HUES48 (cell line): ENCODE results near the gene ARID4B.

Experiments
- H3K27ac ChIP-seq: one replicate; pipeline ENCODE4 v1.7.0; 2013; ENCODE audit warnings: low read depth, low read length, inconsistent platforms
- H3K27me3 ChIP-seq: 2 replicates; pipeline ENCODE4 v1.6.1; 2013; ENCODE audit warnings: mild to moderate bottlenecking, low read length; ENCODE audit not compliant: control insufficient read depth, insufficient read depth
- H3K36me3 ChIP-seq: 2 replicates; pipeline ENCODE4 v1.6.1; 2013; ENCODE audit warnings: low read length; ENCODE audit not compliant: control insufficient read depth, insufficient read depth
- H3K4me1 ChIP-seq: 2 replicates; pipeline ENCODE4 v1.6.1; 2013; ENCODE audit warnings: mild to moderate bottlenecking, low read length; ENCODE audit not compliant: control insufficient read depth, insufficient read depth
- H3K4me3 ChIP-seq: 2 replicates; pipeline ENCODE4 v1.5.1; 2013; ENCODE audit warnings: mild to moderate bottlenecking, low read depth, low read length
- H3K9ac ChIP-seq: 2 replicates; pipeline ENCODE4 v1.6.1; 2013; ENCODE audit warnings: mild to moderate bottlenecking, low read depth, low read length, moderate library complexity
- H3K9me3 ChIP-seq: 2 replicates; pipeline ENCODE4 v1.6.1; 2013; ENCODE audit warnings: low read length; ENCODE audit not compliant: control insufficient read depth, insufficient read depth

ARID4B gene

DNA sequence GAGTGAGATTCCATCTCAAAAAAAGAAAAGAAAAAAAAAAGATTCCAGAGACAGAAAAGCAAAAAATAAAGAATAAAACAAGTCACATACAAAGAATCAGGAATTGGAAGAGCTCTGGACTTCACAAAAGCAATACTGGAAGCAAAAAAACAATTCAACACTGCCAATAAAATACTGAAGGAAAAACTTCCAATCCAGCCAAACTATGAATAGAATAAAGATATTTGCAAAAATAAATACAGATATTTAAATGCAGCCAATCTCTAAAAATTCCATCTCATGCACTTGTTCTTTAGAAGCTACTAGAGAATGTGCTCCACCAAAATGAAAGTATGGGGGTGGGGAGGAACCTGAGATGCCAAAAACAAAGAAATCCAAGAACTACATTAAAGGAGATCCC, 137.5 kb downstream of the ARID4B start:
- no peak overlapping the region for H3K27ac ChIP-seq
- no peaks in the 10 kb centered on the region for H3K9me3 ChIP-seq
- peaks cover 57% of the 10 kb centered on the region for H3K36me3 ChIP-seq
- no peaks in the 10 kb centered on the region for H3K27me3 ChIP-seq
- no peak overlapping the region for H3K4me3 ChIP-seq
- H3K4me1 ChIP-seq: no peaks in the 10 kb centered on the region
- H3K9ac ChIP-seq: no peak overlapping the region

DNA sequence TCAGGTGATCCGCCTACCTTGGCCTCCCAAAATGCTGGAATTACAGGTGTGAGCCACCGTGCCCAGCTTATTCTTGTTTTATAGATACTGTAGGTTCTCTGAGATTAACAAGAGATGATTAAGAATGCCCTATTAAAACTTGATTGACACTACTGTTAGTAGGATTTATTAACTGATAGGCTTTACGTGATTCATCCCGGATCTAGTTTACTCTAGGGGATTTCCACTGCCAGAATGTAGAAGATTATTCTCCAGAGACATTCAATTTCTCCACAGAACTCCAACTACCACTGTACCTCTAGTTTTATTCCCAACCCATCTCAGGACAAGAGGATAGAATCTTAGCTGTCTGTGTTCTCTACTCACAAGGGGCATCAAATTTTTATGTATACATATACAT, 140.7 kb downstream of the ARID4B start:
- Histone ChIP-seq H3K9ac (no peak overlapping the region), H3K27me3 (no peaks in the 10 kb centered on the region), H3K27ac (no peak overlapping the region), H3K4me3 (no peak overlapping the region), H3K4me1 (no peaks in the 10 kb centered on the region), H3K36me3 (peaks cover 39% of the 10 kb centered on the region), H3K9me3 (no peaks in the 10 kb centered on the region)

DNA sequence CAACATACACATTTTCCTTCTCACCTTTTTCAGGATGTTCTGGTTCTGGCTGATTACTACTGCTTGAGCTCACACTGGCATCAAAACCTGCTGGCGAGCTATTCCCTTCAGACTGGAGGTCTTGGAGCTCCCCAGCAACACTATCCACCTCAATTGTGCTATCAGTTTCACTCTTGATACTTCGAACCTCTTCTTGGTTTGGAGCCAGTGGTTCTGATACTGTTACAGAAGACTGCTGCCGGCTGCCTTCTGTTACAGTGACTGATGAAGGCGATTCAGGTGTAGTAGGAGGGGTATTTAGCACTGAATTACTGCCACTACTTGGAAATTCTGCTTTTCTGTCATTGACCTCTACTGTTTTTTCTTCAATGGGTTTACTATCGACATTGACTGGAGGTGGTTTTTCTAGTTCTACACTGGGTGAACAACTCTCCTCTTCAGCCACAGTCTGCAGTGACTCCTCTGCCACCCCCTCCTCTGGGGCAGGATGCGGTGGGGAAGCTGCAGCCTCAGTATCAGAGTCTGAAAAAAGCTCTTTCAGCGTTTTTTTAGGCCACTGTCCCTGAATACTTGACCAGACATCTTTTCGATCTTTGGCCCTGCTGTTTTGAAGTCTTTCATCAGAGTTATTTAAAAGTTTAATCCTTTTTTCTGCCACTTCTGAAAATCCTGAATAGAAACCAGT, 146.3 kb downstream of the ARID4B start:
- Histone ChIP-seq H3K27ac (no peak overlapping the region), H3K27me3 (no peaks in the 10 kb centered on the region), H3K4me3 (no peak overlapping the region), H3K9ac (no peak overlapping the region), H3K9me3 (no peaks in the 10 kb centered on the region), H3K36me3 (peaks cover 56% of the 10 kb centered on the region), H3K4me1 (no peaks in the 10 kb centered on the region)

DNA sequence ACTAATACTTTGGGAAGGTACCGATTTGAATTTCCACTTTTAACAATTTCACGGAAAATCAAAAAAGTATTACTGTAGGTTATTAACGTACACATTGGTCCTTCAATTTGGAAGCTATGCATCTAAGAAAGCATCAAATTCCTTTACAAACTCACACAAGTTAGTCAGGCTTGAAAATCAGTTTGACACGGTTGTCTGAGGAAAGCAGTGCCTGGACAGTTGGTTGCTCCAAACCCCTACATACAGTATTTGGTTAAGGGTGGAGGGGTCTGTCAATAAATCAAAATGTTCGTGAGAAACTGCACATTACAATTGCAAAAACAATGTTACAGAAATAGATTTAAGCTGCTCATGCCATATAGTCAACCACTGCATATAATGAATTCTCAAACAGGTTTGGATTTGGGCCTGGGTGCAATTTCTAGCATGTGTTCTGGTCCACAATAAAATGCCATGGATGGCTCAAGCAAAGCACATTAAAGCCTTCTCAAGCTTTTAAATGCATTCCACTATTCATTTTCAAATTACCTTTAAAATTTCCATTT, 147.0 kb downstream of the ARID4B start:
- Histone ChIP-seq H3K9me3 (no peaks in the 10 kb centered on the region), H3K4me3 (no peak overlapping the region), H3K4me1 (no peaks in the 10 kb centered on the region), H3K27ac (no peak overlapping the region), H3K27me3 (no peaks in the 10 kb centered on the region), H3K36me3 (peaks cover 63% of the 10 kb centered on the region), H3K9ac (no peak overlapping the region)

DNA sequence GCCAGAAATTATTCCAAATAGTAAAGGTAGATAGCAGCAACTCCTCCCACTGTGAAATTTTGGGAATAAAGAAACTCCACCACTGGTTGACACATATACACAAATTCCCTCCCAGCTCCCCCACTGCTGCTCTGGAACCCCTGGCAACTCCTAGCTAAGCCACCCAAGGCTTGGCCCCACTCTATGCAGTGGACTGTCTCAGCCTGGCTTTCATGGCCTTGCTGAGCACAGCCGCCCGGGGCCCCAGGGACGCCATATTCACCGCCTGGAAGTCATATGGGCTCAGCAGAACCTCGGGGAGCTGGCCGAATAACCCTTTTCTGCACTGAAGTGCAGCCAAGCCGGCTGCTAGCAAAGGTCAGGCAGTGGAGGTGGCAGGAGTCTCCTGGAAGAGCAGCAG, 151.5 kb downstream of the ARID4B start:
- Histone ChIP-seq H3K4me1 (no peaks in the 10 kb centered on the region), H3K36me3 (peaks cover 82% of the 10 kb centered on the region), H3K9me3 (no peaks in the 10 kb centered on the region), H3K27me3 (no peaks in the 10 kb centered on the region), H3K4me3 (no peak overlapping the region), H3K27ac (no peak overlapping the region), H3K9ac (no peak overlapping the region)

DNA sequence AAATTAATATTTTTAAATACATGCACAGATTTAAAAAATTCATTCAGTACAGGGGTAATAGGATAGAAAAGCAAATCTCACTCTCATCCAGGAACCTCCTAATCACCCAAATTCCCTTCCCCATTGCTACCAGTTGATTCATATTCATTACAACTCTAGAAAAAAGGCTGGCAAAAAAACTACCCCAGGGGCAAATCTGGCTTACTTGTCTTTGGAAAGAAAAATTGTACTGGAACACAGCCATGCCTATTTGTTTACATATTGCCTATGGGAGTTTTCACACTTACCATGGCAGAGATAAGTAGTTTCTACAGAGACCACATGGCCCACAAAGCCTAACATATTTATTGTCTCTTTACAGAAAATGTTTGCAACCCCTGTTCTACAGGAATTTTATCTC, 158.0 kb downstream of the ARID4B start:
- H3K4me1 ChIP-seq: no peaks in the 10 kb centered on the region
- no peak overlapping the region for H3K4me3 ChIP-seq
- H3K9ac ChIP-seq: no peak overlapping the region
- H3K27ac ChIP-seq: no peak overlapping the region
- no peaks in the 10 kb centered on the region for H3K9me3 ChIP-seq
- no peaks in the 10 kb centered on the region for H3K27me3 ChIP-seq
- peaks cover 62% of the 10 kb centered on the region for H3K36me3 ChIP-seq

DNA sequence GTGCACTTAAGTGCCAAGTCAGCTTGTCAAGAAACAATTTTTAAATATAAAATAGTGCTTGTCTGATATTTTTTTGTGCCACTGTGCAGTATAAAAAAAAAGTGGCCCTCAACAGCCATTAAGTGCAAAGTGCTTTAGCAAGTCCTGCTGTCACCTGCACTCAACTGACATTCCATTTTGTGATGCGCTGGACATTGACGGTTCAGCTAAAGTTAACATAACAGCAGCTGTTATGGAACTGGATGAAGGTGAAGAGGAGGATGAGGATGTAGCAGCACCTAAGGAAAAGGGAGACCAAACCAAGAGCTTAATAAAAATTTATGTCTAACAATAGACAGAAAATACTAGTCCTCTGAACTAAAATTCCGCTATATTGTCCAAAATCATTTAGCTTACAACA, 159.6 kb downstream of the ARID4B start:
- Histone ChIP-seq H3K36me3 (peaks cover 47% of the 10 kb centered on the region), H3K27me3 (no peaks in the 10 kb centered on the region), H3K27ac (no peak overlapping the region), H3K9me3 (no peaks in the 10 kb centered on the region), H3K9ac (no peak overlapping the region), H3K4me1 (no peaks in the 10 kb centered on the region), H3K4me3 (no peak overlapping the region)

DNA sequence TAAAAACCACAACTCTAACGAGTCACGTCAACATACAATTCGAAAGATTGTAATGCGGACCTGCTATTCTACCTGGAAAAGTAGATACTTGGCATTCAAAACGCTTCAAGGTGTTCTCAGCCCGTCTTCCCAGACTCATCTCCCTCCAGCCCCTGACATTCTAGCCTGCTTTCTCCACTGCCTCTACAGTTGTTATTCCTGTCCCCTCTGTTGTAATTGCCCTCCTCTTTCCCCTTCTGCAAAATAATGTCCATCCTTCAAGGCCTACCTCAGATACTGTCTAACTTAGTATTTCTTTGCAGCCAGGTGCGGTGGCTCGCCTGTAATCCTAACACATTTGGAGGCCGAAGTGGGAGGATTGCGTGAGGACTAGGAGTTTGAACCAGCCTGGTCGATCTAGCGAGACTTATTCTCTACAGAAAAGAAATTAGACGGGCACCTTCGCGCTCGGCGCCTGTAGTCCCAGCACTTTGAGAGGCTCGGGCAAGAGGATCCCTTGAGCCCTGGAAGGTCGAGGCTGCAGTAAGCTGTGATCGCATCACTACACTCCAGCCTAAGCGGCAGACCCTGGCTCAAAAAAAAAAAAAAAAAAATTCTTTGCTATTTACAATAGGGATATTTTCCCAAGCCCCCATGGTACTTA, 166.2 kb downstream of the ARID4B start:
- Histone ChIP-seq H3K4me3 (peak overlapping the region; percentile 91), H3K36me3 (peaks cover 29% of the 10 kb centered on the region), H3K27ac (peak overlapping the region; percentile 92), H3K9ac (peak overlapping the region; percentile 85), H3K4me1 (0 out of 2 replicates have a peak, but pooled peaks cover 5% of the 10 kb centered on the region), H3K9me3 (no peaks in the 10 kb centered on the region), H3K27me3 (no peaks in the 10 kb centered on the region)

DNA sequence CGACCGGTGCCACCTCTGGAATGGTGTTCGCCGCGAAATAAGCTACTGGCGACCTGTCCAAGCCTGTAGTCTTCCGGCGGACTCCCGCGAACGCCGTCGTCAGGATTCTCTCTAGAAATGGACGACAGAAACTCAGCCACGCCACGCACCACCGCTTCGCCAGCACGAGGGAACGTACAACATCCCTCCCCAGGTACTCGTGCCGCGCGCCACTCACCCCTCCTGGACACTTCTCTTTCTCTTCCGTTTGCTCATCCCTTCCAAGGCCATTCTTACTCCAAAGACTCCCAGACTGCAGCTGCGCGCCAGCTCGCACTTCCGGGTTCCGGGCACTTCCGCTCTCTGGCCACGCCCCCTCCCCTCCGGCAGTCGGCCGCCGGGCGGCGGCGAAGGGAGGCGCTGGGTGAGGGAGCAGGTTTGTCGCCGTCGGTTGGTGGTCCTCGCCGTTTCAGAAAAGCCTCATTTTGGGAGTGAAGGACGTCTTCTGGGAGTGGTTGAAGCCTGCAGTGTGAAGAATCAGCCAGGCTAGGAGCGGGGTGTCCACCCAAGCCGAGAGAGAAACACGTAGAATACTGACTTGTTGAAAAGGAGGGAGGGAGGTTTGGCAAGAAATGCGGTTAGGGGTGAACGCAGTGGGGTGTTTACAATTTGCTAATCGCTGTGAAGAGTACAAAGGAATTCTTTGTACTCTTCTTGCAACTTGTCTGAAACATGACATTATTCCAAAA, 166.9 kb downstream of the ARID4B start, which contains the start of gene RBM34:
RBM34 (minus strand) TSS at position 294 of the 728 bp plus-strand sequence; CDS start at position 270, 24 bp downstream.
- Histone ChIP-seq H3K27ac (peak within 1 kb of the TSS; percentile 92), H3K27me3 (no peaks in the 10 kb centered on the region), H3K9ac (peak within 1 kb of the TSS; percentile 85), H3K36me3 (peaks cover 36% of the 10 kb centered on the region), H3K4me3 (peak within 1 kb of the TSS; percentile 91), H3K9me3 (no peaks in the 10 kb centered on the region), H3K4me1 (0 out of 2 replicates have a peak, but pooled peaks cover 5% of the 10 kb centered on the region)

DNA sequence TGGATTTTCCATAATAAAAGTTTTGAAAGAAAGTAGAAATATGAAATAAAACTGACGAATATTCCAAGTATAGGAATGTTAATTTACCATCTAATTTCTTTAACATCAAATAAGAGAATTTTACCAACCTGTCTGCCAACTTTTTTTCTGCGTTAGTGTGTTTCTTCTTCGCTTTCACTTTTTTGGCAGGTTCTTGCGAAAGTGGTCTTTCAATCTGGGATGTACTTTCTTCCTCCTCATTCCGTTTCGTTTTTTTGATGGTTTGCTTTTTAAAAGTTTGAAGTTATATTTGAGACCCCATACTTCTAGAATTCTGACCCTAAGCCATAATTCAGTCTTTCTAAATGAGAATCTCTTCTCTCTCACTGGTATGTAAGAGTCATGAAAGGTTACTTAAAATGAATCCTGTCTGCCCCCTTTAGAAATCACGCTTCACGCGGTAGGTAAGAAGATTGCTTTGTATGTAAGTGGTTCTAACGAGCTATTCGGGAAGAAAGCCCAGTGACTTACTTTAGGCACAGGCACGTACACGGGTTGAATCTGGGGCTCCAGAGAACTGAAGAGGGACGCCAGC, 167.5 kb downstream of the ARID4B start:
- Histone ChIP-seq H3K9ac (peak overlapping the region; percentile 85), H3K4me1 (0 out of 2 replicates have a peak, but pooled peaks cover 5% of the 10 kb centered on the region), H3K36me3 (peaks cover 38% of the 10 kb centered on the region), H3K27me3 (no peaks in the 10 kb centered on the region), H3K9me3 (no peaks in the 10 kb centered on the region), H3K4me3 (peak overlapping the region; percentile 91), H3K27ac (peak overlapping the region; percentile 92)
